HEK293T (cell line): ENCODE results near the gene KCNK2.

Experiments used
- ELF4 ChIP-seq: fragments of 450-650 bp; IDR thresholded peaks from 2 replicates; pipeline ENCODE4 v1.6.1; 2017; ENCODE audit warnings: antibody characterized with exemption
- FOXA1 ChIP-seq: fragments of 450-650 bp; IDR thresholded peaks from 2 replicates; pipeline ENCODE4 v1.6.1; 2016; ENCODE audit warnings: mild to moderate bottlenecking
- NFRKB ChIP-seq: fragments of 450-650 bp; IDR thresholded peaks from 2 replicates; pipeline ENCODE4 v1.6.1; 2016; ENCODE audit warnings: mild to moderate bottlenecking, moderate library complexity
- SP1 ChIP-seq: fragments of 450-650 bp; IDR thresholded peaks from 2 replicates; pipeline ENCODE4 v1.6.1; 2017
- SUZ12 ChIP-seq: fragments of 450-650 bp; IDR thresholded peaks from 2 replicates; pipeline ENCODE4 v1.6.1; 2016; ENCODE audit warnings: mild to moderate bottlenecking

DNA sequence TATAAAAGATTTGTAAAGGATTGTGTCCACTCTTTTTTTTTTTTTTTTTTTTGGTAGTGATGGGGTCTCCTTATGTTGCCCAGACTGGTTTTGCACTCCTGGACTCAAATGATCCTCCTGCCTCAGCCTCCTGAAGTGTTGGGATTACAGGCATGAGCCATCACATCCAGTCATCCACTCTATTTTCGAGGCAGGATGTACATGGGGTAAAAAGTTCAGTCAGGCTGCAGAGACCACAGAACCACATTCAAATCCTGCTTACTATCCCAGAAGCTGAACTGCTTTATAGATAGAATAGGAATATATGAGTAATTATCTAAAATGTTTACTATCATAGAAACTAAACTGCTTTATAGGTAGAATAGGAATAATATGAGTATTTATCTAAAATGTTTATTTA lies 26.0 kb upstream of the KCNK2 start:
- no peak for TF ChIP-seq NFRKB
- no peak for TF ChIP-seq SP1
- TF ChIP-seq ELF4 = no peak
- TF ChIP-seq SUZ12 = no peak
- TF ChIP-seq FOXA1 = no peak
